Activated CD4-positive, alpha-beta T cell treated with anti-CD3 and anti-CD28 coated beads for 48 hours (primary cell): ENCODE measurements around the gene FHOD1.

ENCODE experiments used
- DNase-seq: peaks from one replicate; pipeline ENCODE4 v3.0.0-alpha.2; 2020

The FHOD1 gene

DNA sequence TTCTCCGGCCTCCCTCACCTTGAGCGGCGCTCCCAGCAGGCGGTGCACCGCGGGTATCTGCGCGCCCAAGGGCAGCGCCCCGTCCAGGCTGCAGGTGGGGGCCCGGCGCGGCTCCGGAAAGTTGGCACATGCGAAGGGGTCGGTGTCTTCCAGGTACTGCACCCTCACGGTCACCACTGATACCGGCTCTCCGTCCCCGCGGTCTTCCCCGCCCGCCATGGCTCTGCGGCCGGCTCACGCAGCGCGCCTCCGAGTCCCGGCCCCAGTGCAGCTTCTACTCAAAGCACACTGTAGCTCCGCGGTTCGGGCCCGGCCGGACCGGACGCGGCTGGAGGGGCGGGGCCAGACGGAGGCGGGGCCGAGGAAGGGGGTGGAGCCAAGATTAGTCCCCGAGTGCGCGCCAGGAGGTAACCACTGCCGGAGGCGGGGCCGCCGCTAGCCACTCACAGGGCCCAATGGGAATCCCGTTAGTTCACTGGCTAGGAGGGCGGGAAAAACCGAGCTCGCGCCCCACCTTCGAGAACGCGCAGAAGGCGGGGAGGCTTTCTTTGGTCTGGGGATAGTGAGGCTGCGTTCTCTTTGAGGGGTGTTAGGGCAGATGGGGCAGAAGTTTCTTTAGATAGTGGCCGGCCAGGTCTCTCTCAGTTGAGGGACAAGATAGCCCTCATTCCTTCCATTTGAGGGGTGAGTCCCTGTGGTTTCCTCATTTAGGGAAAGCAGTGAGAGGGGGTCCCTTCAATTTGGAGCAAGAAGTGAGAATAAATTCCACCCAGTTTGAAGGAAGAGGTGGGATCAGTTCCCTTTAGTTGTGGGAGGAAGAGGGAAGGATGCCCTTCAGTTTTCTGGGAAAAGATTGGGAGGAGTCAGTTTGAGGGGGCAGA lies at the start of gene FHOD1:
FHOD1 (minus strand) TSS at position 290 of the 881 bp plus-strand sequence; CDS start at position 219, 71 bp downstream.
- peak; percentile 99 for DNase-seq

DNA sequence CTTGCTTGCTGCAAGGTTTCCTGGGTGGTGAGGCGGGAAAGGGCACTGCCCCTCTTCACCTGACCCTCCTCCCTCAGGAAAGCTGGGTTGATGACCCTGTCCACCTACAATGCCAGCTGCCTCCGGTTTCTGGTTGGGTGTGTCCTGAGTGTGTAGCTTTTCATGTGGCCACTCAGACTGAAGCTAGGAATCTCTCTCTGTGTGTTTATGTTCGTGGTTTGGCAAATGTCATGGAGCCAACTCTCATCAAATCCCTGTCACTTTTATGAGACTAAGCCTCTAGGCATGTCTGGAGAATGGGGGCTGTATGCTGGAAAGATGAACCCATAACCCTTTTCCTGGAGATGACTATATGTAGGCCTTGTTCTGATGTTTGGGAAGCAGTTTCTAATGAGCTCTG lies 49.1 kb upstream of the FHOD1 start:
- no peak for DNase-seq

DNA sequence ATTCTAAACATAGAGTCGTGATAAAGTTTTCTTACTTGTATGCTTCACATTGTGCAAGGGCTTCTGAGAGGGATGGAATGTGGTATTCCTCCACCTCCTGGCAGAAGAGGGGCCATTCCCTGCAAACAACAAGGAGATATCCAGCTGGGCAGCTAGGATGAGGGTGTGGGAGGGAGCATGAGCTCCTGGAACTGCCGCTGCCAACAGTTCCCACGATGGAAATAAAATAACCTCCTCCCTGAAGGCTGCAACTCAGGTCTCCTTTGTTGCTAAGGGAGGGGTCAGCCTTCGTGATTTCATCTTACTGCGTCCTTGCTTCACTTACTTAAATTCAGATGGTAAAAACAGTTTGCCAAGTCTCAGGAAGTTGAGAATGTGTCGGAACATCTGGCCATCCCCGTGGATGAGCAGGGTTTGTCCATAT lies 47.7 kb upstream of the FHOD1 start:
- no peak for DNase-seq

DNA sequence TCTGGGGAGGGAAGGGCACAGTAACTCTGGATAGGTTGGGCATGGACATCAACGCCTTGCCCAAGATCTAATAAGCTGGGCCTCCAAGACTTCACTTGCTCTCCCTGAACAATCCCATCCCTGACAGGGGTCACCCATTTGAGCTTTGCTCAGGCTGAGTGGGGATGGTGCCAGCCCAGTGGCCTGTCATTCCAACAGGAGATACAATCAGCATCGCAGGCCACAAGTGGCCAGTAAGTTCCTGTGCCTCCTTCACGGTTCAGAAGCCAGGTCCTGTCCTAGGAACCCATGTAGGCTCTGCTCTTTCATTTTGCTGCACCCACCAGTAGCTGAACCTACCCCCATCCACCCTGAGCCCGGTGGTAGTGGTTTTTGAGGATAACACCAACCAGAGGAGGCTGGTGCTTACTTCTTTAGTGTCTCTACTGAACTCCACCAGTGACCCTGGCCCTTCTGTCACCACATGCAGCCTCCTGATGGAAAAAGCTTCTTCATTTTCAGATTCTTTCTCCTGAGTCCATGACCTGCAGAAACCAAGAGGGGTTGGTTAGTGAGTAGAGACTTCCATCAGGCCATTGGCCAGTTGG lies 47.0 kb upstream of the FHOD1 start:
- no peak for DNase-seq

DNA sequence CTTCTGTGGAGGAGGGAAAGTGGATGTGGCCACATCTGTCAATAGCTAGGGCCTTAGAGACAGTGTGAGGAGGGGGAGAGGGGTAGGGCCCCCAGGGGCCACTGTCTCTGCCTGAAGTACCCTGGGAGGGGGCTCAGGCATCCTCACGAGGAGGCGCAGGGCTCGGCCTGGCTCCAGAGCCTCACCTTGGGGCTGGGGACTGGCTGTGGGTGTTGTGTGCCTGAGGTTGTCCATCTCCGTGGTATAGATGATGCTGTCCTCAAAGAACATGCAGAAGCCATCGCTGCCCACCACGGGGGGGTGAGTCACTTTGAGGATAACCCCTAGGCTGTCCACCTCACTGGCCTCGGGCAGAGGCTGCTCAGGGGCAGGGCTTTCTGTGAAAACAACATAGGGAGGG lies 44.2 kb upstream of the FHOD1 start:
- no peak for DNase-seq

DNA sequence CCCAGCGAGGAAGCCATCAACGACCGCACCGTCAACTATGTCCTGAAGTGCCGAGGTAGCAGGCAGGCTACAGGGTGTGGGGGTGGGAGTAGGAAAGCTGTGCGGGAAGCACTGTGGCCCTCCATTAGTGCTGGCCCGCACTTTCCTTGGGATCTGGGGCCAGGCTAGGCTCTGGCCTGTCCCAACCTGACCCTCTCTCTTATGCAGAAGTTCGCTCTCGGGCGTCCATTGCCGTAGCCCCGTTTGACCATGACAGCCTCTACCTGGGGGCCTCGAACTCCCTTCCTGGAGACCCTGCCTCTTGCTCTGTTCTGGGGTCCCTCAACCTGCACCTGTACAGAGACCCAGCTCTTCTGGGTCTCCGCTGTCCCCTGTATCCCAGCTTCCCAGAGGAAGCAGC lies 40.7 kb upstream of the FHOD1 start:
- no peak for DNase-seq

DNA sequence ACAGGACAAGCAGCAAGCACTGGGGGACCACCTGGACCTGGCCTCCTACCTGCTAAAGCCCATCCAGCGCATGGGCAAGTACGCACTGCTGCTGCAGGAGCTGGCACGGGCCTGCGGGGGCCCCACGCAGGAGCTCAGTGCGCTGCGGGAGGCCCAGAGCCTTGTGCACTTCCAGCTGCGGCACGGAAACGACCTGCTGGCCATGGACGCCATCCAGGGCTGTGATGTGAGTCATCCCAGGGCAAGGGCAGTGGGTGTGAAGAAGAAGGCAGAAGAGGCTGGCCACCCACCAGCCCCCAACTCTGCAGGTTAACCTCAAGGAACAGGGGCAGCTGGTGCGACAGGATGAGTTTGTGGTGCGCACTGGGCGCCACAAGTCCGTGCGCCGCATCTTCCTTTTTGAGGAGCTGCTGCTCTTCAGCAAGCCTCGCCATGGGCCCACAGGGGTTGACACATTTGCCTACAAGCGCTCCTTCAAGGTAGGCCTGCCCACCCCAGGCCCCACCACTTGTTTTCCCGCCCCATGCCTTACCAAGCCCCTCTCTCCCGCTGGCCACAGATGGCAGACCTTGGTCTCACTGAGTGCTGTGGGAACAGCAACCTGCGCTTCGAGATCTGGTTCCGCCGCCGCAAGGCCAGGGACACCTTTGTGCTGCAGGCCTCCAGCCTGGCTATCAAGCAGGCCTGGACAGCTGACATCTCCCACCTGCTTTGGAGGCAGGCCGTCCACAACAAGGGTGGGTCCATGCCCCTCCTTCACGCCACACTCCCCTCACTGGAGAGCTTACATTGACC lies 39.4 kb upstream of the FHOD1 start:
- DNase-seq: no peak

DNA sequence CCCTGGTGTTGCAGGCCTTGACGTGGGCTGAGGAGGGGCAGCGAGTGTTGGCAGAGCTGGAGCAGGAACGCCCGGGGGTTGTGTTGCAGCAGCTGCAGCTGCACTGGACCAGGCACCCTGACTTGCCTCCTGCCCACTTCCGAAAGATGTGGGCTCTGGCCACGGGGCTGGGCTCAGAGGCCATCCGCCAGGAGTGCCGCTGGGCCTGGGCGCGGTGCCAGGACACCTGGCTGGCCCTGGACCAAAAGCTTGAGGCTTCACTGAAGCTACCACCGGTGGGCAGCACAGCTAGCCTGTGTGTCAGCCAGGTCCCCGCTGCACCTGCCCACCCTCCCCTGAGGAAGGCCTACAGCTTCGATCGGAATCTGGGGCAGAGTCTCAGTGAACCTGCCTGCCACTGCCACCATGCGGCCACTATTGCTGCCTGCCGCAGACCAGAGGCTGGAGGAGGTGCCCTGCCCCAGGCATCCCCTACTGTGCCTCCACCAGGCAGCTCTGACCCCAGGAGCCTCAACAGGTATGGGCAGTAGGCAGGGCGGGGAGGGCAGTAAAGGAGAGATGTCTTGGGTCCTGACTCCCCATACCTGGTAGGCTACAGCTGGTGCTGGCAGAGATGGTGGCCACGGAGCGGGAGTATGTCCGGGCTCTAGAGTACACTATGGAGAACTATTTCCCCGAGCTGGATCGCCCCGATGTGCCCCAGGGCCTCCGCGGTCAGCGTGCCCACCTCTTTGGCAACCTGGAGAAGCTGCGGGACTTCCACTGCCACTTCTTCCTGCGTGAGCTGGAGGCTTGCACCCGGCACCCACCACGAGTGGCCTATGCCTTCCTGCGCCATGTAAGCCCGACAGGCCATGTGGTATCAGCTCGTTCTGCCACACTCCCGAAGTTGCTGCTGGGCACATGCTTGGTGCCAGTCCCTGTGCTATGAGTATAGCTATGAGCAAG lies 37.7 kb upstream of the FHOD1 start:
- DNase-seq: no peak

DNA sequence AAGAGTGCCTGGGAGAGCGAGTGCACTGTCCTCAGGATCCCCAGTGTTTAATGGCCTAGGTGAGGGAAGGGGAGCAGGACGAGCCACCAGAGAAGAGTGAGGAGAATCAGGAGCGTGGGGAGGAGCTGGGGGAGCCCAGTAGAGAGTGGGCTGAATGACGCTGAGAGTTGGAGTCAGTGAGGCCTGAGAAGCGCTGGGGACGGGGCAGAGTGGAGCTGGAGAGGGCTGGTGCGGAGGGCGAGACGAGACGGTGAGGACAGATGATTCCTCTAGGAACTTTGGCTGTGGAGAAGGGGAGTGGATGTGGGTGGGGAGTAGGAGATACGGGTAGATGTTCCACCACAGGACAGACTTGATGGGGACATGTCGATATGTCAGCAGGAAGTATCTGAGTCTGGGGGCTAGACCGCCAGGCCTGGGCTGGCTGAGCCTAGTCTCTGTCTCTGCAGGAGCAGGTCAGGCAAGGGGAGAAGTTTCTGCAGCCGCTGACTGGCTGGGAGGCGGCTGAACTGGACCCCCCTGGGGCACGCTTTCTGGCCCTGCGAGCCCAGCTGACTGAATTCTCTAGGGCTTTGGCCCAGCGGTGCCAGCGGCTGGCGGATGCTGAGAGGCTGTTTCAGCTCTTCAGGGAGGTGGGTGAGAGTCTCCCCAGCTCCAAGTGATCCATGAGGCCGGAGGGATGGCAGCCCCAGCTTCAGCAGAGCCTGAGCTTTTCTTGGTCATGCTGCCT lies 36.7 kb upstream of the FHOD1 start:
- DNase-seq: no peak

DNA sequence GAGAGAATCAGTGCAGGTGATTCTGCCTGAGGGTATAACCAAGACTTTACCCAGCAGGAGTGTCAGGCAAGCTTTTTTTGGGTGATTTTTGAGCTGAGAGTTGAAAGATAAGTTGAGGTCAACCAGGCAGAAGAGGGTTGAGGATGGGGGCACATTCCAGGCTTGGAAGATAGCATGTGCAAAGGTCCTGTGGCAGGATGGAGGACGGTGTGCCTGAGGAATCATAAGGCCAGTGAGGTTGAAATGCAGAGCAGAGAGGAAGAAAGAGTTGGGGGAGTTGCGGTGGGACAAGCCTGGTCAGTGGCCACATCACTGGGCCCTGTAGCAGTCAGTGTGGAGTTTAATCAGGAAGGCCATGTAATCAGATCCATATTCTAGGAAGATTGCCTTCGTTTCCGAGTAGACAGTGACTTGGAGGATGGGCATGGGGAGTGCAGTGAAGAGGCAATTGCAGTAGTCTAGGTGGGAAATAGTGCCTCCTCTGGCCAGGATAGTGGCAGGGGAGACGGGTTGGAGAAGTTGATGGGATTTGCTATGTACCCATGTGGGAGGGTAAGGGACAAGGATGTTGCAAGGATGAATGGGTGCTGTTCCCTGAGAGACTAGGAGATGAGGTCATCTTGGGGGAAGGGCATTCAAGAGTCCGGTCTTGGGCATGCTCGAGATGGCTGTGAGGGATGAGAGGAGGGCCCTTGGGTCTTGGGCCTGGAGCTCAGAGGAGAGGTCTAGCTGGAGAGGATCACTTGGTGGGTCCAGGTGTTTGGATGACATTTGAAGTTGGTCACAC lies 36.0 kb upstream of the FHOD1 start:
- no peak for DNase-seq

DNA sequence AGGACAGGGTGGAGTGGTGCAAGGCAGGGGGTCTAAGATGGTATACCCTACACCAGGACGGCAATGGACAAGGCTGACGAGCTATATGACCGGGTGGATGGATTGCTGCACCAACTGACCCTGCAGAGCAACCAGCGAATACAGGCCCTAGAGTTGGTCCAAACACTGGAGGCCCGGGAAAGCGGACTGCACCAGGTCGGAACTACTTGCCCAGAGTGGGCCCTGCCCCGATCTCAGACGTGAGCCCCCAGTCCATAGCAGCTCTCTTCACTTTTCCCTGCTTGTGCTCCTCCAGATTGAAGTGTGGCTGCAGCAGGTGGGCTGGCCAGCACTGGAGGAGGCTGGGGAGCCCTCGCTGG lies 35.1 kb upstream of the FHOD1 start:
- no peak for DNase-seq

DNA sequence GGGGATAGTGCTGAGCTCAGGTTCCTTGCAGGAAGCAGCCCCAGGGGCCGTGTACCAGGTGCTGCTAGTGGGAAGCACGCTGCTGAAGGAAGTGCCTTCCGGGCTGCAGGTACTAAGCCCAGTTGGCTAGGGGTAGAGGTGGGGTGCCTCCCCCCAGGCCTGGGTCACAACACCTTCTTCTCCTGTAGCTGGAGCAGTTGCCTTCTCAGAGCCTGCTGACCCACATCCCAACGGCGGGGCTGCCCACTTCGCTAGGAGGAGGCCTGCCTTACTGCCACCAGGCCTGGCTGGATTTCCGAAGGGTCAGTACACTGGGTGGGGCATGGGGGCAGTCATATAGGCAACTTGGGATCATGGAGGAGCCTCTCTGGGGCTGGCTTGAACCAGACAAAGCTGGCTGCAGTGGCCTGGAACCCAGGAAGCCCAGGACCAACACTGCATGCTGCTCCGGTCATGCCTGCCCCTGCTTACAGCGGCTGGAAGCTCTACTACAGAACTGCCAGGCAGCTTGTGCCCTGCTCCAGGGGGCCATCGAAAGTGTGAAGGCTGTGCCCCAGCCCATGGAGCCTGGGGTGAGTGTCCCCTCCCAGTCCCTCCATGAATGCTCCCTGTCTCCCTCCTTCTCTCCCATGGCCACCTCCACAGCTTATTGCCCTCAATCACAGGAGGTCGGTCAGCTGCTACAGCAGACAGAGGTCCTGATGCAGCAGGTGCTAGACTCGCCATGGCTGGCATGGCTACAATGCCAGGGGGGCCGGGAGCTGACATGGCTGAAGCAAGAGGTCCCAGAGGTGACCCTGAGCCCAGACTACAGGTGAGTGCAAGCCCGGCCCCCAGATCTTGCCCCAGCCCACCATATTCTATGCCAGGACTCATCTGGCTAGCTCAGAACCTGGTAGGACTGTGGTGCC lies 34.5 kb upstream of the FHOD1 start:
- no peak for DNase-seq

DNA sequence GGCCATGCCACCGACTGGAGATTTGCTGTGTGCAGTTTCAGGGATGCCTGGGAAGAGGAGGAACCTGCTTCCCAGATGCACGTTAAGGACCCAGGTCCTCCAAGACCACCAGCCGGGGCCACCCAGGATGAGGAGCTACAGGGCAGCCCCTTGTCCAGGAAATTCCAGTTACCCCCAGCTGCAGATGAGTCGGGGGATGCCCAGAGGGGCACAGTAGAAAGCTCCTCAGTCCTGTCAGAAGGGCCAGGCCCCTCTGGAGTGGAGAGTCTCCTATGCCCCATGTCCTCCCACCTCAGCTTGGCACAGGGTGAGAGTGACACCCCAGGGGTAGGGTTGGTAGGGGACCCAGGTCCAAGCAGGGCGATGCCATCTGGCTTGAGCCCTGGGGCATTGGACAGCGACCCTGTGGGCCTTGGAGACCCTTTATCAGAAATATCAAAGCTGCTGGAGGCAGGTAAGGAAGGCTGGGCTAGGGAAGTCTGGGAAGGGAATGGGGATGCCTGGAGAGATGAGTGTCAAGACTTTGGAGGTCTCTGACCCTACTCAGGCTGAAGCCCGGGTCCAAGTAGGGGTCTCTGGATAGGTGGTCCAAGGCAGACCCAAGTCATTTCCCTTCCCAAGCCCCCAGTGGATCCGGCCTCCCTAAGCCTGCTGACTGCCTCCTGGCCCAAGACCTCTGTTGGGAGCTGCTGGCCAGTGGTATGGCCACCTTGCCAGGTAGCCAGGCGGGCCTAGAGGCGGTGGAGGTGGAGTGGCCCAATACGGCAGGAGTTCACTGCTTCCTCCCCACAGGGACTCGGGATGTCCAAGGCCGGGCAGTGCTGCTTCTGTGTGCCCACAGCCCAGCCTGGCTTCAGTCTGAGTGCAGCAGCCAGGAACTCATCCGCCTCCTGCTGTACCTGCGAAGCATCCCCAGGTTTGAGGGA lies 33.1 kb upstream of the FHOD1 start:
- DNase-seq: no peak

DNA sequence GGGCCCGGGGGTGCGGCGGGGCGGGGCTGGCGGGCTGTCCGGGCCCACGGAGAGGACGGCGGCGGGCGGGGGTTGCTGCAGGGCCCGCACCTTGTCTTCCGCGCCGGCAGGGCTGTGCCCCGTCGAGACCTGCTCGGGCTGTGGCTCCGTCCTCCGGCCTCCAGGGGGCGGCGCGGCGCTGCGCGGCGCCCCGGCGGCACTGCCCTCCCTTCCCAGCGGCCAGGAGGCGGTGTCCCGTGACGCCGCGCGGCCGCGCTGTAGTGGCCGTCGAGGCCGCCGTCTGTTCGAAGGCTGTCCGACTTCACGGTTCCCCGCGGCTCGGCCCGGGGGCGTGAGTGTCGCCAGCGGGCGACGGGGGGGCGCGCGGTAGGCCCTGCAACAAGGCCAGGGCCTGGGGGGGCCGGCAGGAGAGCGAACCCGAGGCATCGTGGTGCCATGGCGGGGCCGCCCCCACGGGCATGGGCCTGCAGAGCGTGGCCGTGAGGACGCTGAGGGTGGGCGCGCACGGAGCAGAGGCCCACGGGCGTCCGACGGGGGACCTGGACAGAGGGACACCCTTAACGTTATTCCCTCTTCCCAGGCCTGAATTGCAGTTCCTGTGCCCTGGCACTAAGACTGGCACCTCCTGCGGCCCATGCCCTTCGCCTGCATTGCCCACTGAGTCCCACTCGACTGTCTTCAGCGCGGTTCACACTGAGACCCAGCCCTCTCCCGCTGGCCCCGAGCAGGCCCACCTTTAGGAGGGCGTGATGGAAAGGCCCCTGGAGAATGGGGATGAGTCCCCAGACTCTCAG lies 32.2 kb upstream of the FHOD1 start, which contains the start of gene PLEKHG4:
PLEKHG4 (plus strand) TSS at position 237 of the 794 bp plus-strand sequence; CDS start at position 750, 513 bp downstream.
- peak; percentile 89 for DNase-seq

DNA sequence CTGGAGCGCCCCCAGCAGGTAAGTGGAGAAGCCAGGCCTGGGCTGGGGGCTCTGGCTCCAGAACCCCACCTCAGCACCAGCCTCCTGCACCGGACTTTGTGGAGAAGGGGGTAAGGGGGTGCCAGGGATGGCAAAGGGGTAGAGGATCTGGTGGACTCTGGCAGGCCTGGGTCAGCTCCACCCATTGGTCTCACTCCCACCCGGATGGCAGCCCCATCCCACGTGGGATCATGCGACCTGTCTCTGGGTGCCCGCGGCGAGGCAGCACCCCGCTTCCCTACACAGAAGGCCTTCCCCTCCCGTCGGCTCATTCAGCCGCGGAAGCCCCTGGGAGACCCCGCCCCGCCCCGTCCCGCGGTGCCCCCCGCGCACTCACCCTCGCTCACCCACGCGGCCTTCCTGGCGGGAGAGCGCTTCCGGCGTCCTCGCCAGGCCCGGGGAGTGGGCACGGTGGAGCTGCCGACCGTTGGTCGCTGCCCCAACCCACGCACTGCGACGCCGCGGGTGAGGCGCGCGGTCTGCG lies 31.6 kb upstream of the FHOD1 start:
- DNase-seq: peak; percentile 74

DNA sequence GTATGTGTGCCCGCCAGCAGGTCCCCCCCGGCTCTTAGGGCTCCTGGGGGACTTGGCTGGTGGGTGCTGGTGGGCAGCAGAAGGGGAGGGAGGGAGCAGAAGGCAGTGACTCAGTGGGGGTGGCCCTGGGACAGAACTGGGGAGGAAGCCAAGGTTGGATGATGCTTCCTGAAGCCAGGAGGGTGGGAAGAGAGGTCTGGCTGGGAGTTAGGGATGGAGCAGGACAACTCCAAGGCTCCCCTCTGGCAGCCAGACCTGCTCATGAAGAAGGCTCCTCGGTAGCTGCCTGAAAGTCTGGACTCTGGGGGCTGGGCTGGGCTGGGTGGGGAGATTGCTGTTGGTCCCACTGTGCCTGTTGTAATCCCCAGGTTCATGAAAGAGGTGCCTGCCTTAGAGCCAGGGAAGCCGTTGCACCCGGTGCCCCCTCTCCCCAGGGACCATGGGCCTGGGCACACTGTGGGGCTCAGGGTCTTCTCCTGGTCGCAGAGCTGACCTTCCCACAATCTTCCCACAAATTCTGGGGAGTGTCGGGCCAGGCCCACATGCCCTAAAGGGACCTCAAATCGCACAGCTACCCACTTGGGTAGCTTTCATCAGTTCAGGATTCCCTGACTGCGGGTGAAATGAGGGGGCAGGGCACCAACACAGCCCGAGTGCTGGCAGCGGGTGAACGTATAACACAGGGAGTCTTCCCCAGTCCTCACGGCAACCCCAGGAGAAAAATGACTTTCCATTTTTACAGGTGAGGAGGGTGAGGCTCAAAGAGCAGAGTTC lies 30.9 kb upstream of the FHOD1 start:
- DNase-seq: no peak
